K562 (cell line): ENCODE measurements around the gene MRGPRX3. TPM values are rescaled to one million over a fixed set of nuclear protein-coding genes. Genes with fewer than 3 reads are reported as not detected.

Experiments used
- RAD21 ChIP-seq, 2 experiments: fragments of 250-450 bp in 1 of 2; fragments of 450-650 bp in 1 of 2; sonication (Bioruptor Pico) in 1 of 2; formaldehyde crosslinking in 1 of 2; IDR thresholded peaks in 1 of 2; conservative IDR thresholded peaks in 1 of 2; 2 replicates each; pipeline versions ENCODE4 v1.4.0 to v1.8.0; 2020 to 2022; ENCODE audit warnings: mild to moderate bottlenecking in 2 of 2, moderate library complexity in 1 of 2
- STAG1 ChIP-seq: sonication (generic); formaldehyde crosslinking; IDR thresholded peaks from 2 replicates; pipeline ENCODE4 v1.5.0; 2020; ENCODE audit warnings: missing genetic modification reagents, borderline replicate concordance
- YBX1 ChIP-seq: fragments of 450-650 bp; IDR thresholded peaks from 2 replicates; pipeline ENCODE4 v1.7.1; 2016; ENCODE audit warnings: mild to moderate bottlenecking
- polyA plus RNA-seq, 8 experiments: library from polyadenylated mRNA; depleted of rRNA in 4 of 8; stranded (reverse) in 5 of 8; unstranded in 3 of 8; fragments of >200 nt; fragmentation: Nextera tagmentation in 2 of 8; fragmentation: Illumina TruSeq in 1 of 8; extraction: Ambion mirVana in 2 of 8; extraction: Trizol in 1 of 8; gene quantifications; 2 replicates each; pipeline versions ENCODE4 v1.2.1 to v1.2.3, GENCODE V29; 2011 to 2014; ENCODE audit warnings: inconsistent platforms in 1 of 8, missing spikeins in 1 of 8
- total RNA-seq, 7 experiments: library from RNA; depleted of rRNA in 6 of 7; stranded (reverse); fragments of >200 nt in 6 of 7; fragmentation: Illumina TruSeq in 2 of 7; extraction: Trizol in 2 of 7; gene quantifications; 2 replicates each; pipeline versions ENCODE4 v1.2.1 to v1.2.3, GENCODE V29; 2011 to 2021; ENCODE audit warnings: low replicate concordance in 1 of 7
- TF ChIP-seq, protein P1 (sequence below), 2 experiments: fragments of 450-650 bp; formaldehyde crosslinking in 1 of 2; IDR thresholded peaks; 2 replicates each; pipeline versions ENCODE4 v1.4.0 to v1.6.1; 2014 to 2020; ENCODE audit warnings: mild to moderate bottlenecking in 2 of 2, borderline replicate concordance in 1 of 2, low read depth in 1 of 2

The MRGPRX3 gene
- total and polyA plus RNA-seq, 9 of the 15 experiments (the other 6 are each of a cell fraction or from before 2014, with no cell fraction given): not detected

DNA sequence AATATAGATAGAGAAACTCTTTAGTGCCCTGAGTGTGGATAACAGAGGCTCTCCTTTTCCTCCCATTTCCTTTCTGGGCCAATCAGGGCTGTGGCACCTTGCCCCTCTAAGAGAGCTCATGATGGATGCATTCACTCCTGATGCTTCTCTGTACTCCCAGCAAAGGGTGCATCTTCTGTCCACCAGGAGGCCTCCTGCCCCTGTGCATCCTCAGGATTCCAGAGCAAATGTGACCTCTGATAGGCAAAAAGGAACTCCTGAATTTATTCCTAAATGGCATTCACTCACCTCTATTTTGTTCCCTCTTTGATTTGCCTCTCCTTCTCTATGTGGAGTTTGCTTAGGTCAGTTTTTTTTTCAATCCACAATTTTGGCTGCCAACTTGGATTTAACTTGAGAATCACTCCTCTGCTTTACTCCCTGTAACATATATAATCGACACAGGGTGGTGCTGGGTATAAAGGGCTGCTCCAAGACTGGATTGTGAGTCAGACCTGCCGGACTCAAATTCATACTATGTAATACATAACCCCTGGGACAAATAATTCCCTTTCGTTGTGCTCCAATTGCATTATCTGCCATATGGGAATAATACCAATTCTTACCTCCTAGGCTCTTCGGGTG, 39.1 kb downstream of the MRGPRX3 start (continued):
- TF ChIP-seq, protein P1, sequence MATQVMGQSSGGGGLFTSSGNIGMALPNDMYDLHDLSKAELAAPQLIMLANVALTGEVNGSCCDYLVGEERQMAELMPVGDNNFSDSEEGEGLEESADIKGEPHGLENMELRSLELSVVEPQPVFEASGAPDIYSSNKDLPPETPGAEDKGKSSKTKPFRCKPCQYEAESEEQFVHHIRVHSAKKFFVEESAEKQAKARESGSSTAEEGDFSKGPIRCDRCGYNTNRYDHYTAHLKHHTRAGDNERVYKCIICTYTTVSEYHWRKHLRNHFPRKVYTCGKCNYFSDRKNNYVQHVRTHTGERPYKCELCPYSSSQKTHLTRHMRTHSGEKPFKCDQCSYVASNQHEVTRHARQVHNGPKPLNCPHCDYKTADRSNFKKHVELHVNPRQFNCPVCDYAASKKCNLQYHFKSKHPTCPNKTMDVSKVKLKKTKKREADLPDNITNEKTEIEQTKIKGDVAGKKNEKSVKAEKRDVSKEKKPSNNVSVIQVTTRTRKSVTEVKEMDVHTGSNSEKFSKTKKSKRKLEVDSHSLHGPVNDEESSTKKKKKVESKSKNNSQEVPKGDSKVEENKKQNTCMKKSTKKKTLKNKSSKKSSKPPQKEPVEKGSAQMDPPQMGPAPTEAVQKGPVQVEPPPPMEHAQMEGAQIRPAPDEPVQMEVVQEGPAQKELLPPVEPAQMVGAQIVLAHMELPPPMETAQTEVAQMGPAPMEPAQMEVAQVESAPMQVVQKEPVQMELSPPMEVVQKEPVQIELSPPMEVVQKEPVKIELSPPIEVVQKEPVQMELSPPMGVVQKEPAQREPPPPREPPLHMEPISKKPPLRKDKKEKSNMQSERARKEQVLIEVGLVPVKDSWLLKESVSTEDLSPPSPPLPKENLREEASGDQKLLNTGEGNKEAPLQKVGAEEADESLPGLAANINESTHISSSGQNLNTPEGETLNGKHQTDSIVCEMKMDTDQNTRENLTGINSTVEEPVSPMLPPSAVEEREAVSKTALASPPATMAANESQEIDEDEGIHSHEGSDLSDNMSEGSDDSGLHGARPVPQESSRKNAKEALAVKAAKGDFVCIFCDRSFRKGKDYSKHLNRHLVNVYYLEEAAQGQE (IDR thresholded peaks at IDR 0.05; ENCODE audit: borderline replicate concordance): peak; percentile 44; the same call in 1 of the 2 replicates
- TF ChIP-seq, protein P1 (CRISPR knock-in tag; IDR thresholded peaks at IDR 0.05; ENCODE audit: low read depth): no peak
- TF ChIP-seq YBX1 (no peak), RAD21 (CRISPR knock-in tag; conservative IDR thresholded peaks at IDR 0.05 in 1 of 2, IDR thresholded peaks at IDR 0.05 in 1 of 2) (peak; percentile 61 to 75), STAG1 (CRISPR knock-in tag) (peak; percentile 36; the same call in 1 of the 2 replicates)
